Ovary (tissue), 10 donors: Measurements from ENCODE around the gene C6. TPM values are rescaled to one million over a fixed set of nuclear protein-coding genes. Genes with fewer than 3 reads are reported as not detected.

Experiments
- DNase-seq, 5 donors: peaks; one replicate each; pipeline ENCODE4 v3.0.0-alpha.2; 2019 to 2020
- H3K27ac ChIP-seq, 2 donors: fragments of 200-600 bp; one replicate each; pipeline versions ENCODE4 v1.5.1 to v1.8.0; 2019 to 2022
- H3K27me3 ChIP-seq: fragments of 200-600 bp; one replicate; pipeline ENCODE4 v1.8.0; 2022
- H3K36me3 ChIP-seq: fragments of 200-600 bp; sonication (generic); one replicate; pipeline ENCODE4 v1.5.1; 2019
- H3K4me1 ChIP-seq: one replicate; pipeline ENCODE4 v1.8.1; 2013; ENCODE audit warnings: mild to moderate bottlenecking, moderate library complexity; ENCODE audit not compliant: insufficient read depth
- H3K4me3 ChIP-seq: fragments of 200-600 bp; sonication (generic); one replicate; pipeline ENCODE4 v1.5.1; 2017
- H3K9me3 ChIP-seq, 2 donors: fragments of 200-600 bp in 1 of 2; sonication (generic) in 1 of 2; one replicate each; pipeline versions ENCODE4 v1.5.1 to v1.8.1; 2013 to 2019; ENCODE audit warnings: mild to moderate bottlenecking in 1 of 2, moderate library complexity in 1 of 2
- CTCF ChIP-seq, 3 donors: fragments of 450-650 bp in 2 of 3; fragments of 200-600 bp in 1 of 3; IDR thresholded peaks; one replicate each; pipeline versions ENCODE4 v1.5.1 to v1.8.0; 2016 to 2022; ENCODE audit warnings: antibody characterized with exemption in 3 of 3, mild to moderate bottlenecking in 1 of 3
- EP300 ChIP-seq: sonication (generic); formaldehyde crosslinking; IDR thresholded peaks from one replicate; pipeline ENCODE4 v1.6.1; 2017; ENCODE audit warnings: antibody characterized with exemption
- POLR2A ChIP-seq: fragments of 450-650 bp; IDR thresholded peaks from one replicate; pipeline ENCODE4 v1.6.1; 2017; ENCODE audit warnings: antibody characterized with exemption, mild to moderate bottlenecking, moderate library complexity
- WGBS, 3 donors: extraction: QIAGEN DNeasy Blood & Tissue Kit in 1 of 3; methylation state at CpG; one replicate each; pipeline versions ENCODE4 v1.1.5 to v1.1.7; 2013 to 2017; 5-methylcytosine and 5-hydroxymethylcytosine counted together
- intact Hi-C, 4 donors: fragments of 100-400 bp; cut with DNase I; formaldehyde crosslinking; loops; one replicate each; pipeline versions ENCODE4 v1.11.0 to v1.15.1; 2022 to 2023
- long read RNA-seq, 3 donors: library from polyadenylated mRNA in 2 of 3; unstranded in 2 of 3; transcript quantifications; one replicate each; pipeline ENCODE4 v2.0.0 and lab custom pipeline, GENCODE V29; 2021 to 2026
- polyA plus RNA-seq, 2 donors: library from polyadenylated mRNA; stranded (reverse); fragments of 200-250 nt in 1 of 2; fragments of 350-450 nt in 1 of 2; fragmentation: Illumina TruSeq in 1 of 2; extraction: RNeasy Lipid Tissue Mini Kit (QIAGEN cat#74804) in 1 of 2; gene quantifications; one replicate each; pipeline ENCODE4 v1.2.3, GENCODE V29; 2013 to 2014
- total RNA-seq, 7 donors: library from RNA; depleted of rRNA in 2 of 7; stranded (reverse); fragments of >200 nt in 2 of 7; fragmentation: NEBNext Ultra II Directional in 3 of 7; extraction: Animal tissue kit (Norgen Biotek cat#: 25700) in 3 of 7; gene quantifications; one replicate each; pipeline versions ENCODE4 v1.1.0 to v1.2.4, GENCODE V29; 2016 to 2023
- donor health status: DM: no; HTN: no; CAD: no; lungs with moderate emphysema.
- donor health status: DM: no; HTN: no; CAD: no.
- donor health status: Bipolar disorder and iron deficiency.
- donor health status: DM: yes; HTN: yes; CAD: no.
- donor health status: DM: no; HTN: no; CAD: no.
- donor health status: DM: yes; HTN: yes; CAD: no.

C6 gene
- total RNA-seq (10 to 100 TPM in 3 of 7 donors, 1 to 10 TPM in 4; 1.6 to 61.9 (median 9.3) TPM), polyA plus RNA-seq (1 to 10 TPM; 6.0 to 7.4 TPM)
- long read RNA-seq, donor 1, partial matches to known transcripts, result 4 of 9 reads
- long read RNA-seq, donor 1, other reads (novel, unspliced or antisense), result 4 of 9 reads
- long read RNA-seq, donor 2, result 0 reads
- long read RNA-seq, donor 3, transcript C6-201 (18 exons, 3,661 nt), result major isoform, 7 of 18 reads
- long read RNA-seq, donor 3, partial matches to known transcripts, result 3 of 18 reads
- long read RNA-seq, donor 3, other reads (novel, unspliced or antisense), result 4 of 18 reads

GRCh38 chr5:41213340-41213739, at the start of gene C6:
Gene C6 (minus strand): TSS chr5:41213532. CDS start chr5:41203230, 10,302 bp downstream.
- no peak within 1 kb of the TSS for H3K27ac ChIP-seq
- WGBS, 3 donors, result 79 to 88% (median 84%) methylated on average over 1 of the region's 1 CpG
- H3K27me3 ChIP-seq, result no peaks in the 10 kb centered on the region
- intact Hi-C loops, result no loop called here
- no peaks in the 10 kb centered on the region for H3K36me3 ChIP-seq
- DNase-seq, result no peak
- H3K4me1 ChIP-seq, result no peaks in the 10 kb centered on the region
- TF ChIP-seq POLR2A (no peak), EP300 (no peak), CTCF (IDR thresholded peaks at IDR 0.05) (no peak)
- H3K4me3 ChIP-seq, result no peak within 1 kb of the TSS
- H3K9me3 ChIP-seq, result no peaks in the 10 kb centered on the region

- Histone ChIP-seq H3K27me3 (no peaks in the 10 kb centered on the region), H3K27ac (no peak overlapping the region), H3K36me3 (no peaks in the 10 kb centered on the region), H3K4me3 (no peak overlapping the region), H3K4me1 (no peaks in the 10 kb centered on the region), H3K9me3 (no peaks in the 10 kb centered on the region)
- WGBS, 3 donors, result 84 to 93% (median 92%) methylated on average over 4 of the region's 4 CpGs
- DNase-seq, result no peak
- no peak for TF ChIP-seq CTCF (IDR thresholded peaks at IDR 0.05)
- no peak for TF ChIP-seq EP300
- TF ChIP-seq POLR2A, result no peak
- intact Hi-C loops, result no loop called here
These were observed 43.1 kb upstream of the C6 start for GRCh38 chr5:41256400-41256799.

- H3K4me1 ChIP-seq, result no peaks in the 10 kb centered on the region
- H3K4me3 ChIP-seq, result no peak overlapping the region
- H3K27me3 ChIP-seq, result no peaks in the 10 kb centered on the region
- no peak for DNase-seq
- intact Hi-C loops, result no loop called here
- H3K36me3 ChIP-seq, result no peaks in the 10 kb centered on the region
- H3K27ac ChIP-seq, result no peak overlapping the region
- TF ChIP-seq EP300 (no peak), POLR2A (no peak), CTCF (IDR thresholded peaks at IDR 0.05) (no peak)
- no peaks in the 10 kb centered on the region for H3K9me3 ChIP-seq
These were observed 39.8 kb upstream of the C6 start for GRCh38 chr5:41253109-41253508.

GRCh38 chr5:41252036-41252435, 38.7 kb upstream of the C6 start:
- H3K9me3 ChIP-seq, result no peaks in the 10 kb centered on the region
- intact Hi-C loops, result no loop called here
- no peak for TF ChIP-seq POLR2A
- TF ChIP-seq EP300, result no peak
- TF ChIP-seq CTCF (IDR thresholded peaks at IDR 0.05), result no peak
- H3K4me3 ChIP-seq, result no peak overlapping the region
- H3K36me3 ChIP-seq, result no peaks in the 10 kb centered on the region
- DNase-seq, result no peak
- no peak overlapping the region for H3K27ac ChIP-seq
- no peaks in the 10 kb centered on the region for H3K27me3 ChIP-seq
- H3K4me1 ChIP-seq, result no peaks in the 10 kb centered on the region
